HG03342 (cell line): ENCODE measurements around the gene HOXA9.
A peak's percentile ranks its signal among the peaks of the same experiment; 100 is the strongest.

Source experiments
- ATAC-seq: cut with Tn5 transposase; IDR thresholded peaks from one replicate; pipeline ENCODE4 v1.9.1; 2021; ENCODE audit warnings: mild to moderate bottlenecking, moderate library complexity; ENCODE audit not compliant: unreplicated experiment

HOXA9 gene

DNA sequence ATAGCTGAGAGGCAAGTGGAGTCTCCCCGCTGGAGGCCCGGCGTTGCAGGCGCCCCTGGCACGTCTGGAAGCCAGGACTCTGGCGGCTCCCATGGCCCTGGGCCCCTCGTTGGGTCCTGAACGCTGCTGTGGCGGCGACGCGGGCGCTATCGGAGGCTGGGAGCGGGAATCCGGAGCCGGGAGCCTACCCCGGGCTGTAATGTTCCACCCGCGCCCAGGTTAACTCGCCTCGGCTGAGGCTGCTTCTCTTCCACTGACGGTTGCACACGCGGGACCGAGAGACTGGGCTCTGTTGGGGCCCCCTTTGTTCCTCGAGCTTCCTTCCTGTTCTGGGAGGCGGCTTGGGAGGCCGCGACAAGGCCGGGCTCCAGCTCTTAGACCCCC is 20.6 kb downstream of the HOXA9 start:
- ATAC-seq = no peak

DNA sequence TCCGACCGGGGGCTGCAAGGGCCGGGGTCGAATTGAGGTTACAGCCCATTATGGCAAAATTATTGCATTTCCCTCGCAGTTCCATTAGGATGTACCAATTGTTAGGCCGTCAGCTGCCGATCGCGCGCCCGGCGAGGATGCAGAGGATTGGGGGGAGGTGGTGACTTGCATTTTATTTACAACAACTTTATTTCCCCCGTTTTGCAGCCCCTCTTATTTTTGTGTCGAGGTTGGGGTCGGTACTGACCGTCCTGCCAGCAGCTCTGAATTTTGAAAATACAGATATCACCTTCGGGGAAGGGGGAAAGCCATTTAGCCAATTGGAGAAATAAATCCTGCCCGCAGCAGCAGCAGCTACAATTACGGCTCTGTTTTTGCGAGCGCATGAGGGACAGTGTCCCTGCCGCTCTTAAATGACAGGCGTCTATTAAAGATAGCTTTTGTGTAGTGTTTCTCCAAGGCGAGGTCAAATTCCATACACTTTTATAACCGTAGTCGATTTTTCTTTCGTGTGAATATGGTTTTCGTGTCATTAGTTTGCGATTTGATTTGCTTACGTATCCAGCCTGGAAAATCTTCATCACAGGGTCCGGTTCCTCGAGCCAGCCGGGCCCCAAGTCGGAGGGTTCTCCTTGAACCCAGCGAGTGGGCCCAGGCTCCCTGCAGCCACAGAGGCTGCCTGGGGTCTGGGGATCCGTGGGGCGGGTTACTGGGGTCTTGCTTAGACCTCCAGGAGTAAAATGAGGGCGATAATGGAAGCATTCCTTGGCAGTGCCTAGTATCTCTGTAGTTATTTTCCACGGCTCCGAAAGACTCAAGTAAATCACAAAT is 21.2 kb downstream of the HOXA9 start:
- no peak for ATAC-seq

DNA sequence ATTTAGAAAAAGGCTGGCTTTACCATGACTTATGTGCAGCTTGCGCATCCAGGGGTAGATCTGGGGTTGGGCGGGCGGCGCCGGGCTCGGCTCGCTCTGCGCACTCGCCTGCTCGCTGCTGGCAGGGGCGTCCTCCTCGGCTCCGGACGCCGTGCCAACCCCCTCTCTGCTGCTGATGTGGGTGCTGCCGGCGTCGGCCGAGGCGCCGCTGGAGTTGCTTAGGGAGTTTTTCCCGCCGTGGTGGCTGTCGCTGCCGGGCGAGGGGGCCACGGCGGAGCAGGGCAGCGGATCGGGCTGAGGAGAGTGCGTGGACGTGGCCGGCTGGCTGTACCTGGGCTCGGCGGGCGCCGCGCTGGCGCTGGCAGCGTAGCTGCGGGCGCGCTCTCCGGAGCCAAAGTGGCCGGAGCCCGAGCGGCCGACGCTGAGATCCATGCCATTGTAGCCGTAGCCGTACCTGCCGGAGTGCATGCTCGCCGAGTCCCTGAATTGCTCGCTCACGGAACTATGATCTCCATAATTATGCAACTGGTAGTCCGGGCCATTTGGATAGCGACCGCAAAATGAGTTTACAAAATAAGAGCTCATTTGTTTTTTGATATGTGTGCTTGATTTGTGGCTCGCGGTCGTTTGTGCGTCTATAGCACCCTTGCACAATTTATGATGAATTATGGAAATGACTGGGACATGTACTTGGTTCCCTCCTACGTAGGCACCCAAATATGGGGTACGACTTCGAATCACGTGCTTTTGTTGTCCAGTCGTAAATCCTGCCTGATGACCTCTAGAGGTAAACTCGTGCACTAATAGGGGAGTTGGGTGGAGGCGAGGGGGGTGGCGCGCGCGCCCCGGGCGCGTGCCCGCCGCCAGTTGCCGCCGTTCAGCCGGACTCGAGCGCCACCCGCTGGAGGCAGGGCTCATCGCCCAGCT is 22.1 kb downstream of the HOXA9 start, which contains the start of gene HOXA5:
Gene HOXA5, minus strand, starts transcription at position 659 of the 927 bp plus-strand sequence. Its CDS starts 74 bp downstream, at position 585.
- ATAC-seq = no peak

DNA sequence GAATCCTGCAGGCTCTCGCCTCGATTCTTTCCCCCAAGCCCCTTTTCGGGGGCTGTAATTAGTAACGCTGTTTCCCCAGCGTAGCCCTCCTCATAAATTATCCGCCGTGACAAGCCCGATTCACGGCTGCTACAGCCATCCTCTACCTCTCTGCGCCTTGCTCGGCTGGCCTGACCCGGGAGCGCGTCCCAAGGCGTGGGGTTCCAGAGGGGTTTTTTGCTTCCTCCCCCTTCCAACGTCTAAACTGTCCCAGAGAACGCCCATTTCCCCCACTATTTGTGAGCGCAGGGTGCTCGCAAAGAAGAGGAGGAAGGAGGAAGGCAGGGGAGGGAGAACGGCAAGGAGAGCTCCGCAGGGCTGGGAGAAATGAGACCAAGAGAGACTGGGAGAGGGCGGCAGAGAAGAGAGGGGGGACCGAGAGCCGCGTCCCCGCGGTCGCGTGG is 22.7 kb downstream of the HOXA9 start:
- ATAC-seq = no peak

DNA sequence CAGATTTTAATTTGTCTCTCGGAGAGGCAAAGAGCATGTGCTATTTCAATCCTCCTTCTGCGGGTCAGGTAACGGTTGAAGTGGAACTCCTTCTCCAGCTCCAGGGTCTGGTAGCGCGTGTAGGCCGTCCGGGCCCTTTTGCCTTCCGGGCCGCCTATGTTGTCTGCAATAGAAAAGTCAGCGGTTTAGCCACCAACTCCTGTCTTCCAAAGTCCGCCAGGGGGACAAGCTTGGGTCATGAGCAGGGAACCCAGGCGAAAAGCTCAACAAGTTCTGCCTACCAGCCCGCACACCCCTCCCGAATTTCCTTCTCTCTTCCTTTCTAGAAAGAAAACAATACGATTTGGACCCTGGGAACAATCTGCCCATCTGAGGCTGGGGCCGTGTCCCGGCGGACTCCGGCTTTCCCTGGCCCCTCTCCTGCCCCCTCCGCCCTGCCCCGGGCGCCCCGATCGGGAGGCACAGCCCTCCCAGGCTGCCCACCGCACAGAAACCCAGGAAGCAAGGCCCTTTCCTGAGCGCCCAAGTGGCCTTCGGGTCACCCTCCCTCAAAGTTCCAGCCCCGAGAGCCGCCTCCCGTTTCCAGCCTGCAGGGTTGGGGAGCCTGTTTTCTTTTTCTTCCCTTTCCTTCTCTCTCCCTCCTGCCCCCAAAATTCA is 23.3 kb downstream of the HOXA9 start:
- no peak for ATAC-seq

DNA sequence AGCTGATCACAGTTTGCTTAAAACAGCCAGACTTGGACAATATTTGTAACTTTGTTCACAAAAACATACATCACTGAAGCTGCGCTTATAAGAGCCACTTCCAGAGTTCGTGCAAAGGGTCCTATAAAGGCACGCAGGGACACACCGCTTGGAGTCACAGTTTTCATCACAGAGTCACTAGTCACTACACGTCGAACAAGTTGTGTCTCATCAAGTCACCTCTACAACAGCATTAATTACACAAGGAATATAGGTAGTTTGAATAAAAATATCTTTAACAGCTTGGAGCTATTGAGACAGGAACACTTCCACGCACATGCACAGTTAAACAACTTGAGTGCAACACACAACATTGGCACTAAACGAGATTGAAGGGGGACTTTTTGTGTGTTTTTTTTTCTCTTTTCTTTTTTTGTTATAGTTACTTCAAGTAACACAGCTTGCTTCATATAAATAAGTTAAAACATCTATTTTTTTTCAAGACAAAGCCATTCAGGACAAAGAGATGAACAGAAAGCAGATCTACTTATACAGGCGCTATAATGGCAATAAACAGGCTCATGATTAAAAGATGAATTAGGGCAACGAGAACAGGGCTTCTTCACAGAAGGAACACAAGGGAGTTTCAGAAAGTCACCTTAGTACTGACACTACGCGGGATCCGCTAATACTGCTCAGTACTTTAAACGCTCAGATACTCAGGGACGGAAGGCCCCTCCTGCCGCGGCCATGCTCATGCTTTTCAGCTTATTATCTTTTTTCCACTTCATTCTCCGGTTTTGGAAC is 24.0 kb downstream of the HOXA9 start:
- no peak for ATAC-seq

- ATAC-seq = no peak
These were observed 25.0 kb downstream of the HOXA9 start for GRCh38 chr7:27140126-27140857.

DNA sequence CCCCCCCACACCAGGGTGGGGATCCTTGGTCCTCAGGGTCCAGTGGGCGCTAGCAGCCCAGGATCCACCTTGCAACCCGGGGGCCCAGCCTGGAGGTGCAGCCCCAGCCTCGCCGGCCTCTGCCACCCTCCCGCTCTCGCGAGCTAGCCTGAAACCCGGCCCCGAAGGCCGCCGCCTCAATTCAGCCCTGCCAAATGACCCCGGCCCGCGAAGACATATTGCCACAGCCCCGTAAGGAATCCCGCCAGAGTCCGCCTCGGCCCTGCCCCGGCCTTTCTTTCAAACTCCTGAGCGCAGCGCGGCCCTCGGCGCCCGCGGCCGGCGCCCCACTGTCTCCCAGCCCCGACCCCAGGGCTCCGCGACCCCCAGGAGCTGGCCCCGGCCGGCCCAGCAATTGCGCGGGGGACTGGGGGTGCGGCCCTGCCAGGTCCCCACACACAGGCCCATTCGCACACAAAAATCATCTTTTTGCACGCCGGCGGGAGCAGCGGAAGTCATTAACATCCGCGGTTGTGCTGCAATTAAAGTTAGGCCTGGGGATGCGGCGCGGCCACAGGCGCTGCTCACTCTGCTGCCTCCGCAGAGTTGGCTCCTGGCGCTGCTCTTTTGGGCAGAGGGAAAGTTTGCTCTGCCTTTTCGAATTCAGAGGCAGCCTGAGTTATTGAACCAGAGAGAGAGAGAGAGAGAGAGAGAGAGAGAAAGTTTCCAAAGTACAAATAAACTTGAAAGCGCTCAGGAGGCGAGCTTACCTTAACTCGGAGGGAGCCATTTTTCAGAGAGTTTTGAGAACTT is 25.8 kb downstream of the HOXA9 start:
- no peak for ATAC-seq

GRCh38 chr7:27138985-27139333 is 26.4 kb downstream of the HOXA9 start:
- no peak for ATAC-seq

GRCh38 chr7:27138472-27138871 is 26.9 kb downstream of the HOXA9 start:
- ATAC-seq = no peak

DNA sequence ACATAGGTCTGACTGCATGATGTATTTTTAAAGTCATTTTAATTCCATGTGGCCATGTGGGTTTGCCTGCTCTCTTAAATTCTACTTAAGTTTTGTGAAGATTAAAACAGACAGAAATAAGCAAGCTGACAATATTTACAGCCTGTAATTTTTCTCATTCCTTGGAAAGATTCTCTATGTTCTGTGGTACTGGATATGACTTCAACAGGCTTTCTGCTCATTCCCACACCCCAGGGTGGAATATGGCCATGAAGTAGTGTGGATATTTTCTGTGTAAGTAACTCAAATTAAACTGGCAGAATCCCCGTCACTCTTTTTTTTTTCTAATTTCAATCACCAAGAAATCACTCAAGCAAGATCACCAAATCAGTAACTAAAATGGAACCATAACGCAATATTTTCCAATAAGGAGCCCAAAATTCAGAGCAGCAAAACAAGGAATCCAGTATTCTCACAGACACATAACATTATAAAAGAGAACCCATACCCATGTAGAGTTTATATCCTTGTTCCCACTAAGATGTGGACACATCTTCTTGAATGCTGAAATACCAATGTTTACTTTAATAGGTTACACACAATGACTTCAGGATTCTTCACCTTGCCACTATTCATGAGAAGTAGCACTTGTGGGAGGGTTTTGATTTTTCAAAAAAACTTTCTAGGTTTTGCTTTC is 27.6 kb downstream of the HOXA9 start:
- no peak for ATAC-seq

- ATAC-seq = no peak
These were observed 30.9 kb downstream of the HOXA9 start for GRCh38 chr7:27134392-27134791.

DNA sequence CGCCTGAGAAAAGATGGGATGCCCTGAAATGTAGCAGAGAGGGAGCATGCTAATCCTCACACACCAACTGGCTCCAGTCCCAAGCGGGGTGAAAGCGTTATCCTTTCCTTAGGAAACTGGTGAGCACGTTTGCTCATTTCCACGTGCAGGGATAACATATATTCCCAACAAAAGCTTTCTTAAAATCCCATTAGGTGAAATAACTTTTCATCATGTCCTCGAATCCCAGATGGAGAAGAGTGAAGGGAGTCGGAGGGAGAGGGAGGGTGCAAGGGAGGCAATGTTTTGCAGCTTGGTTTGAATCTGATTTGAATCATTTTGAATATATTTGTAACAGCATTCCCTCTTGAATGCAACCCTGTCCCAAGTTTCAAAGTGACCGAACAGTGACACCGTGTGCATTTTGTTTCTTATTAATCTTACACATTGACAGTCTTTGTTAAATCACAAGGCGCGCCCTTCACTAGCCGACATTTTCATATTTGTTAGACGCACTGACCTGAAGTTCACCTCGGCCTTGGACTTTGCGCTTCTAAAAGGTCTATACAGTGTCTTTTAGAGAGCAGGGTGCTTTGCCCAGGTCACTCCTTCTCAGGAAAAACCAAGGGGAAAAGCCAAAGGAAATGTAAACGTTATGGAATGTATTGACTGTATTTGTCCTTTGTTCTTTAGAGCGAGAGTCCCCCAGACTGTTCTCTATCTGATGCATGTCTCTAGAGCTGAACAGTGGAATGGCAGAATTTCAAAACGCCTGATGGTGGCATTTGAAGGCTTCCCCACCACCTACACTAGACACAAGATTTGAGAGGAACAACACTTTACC is 31.7 kb downstream of the HOXA9 start:
- no peak for ATAC-seq

DNA sequence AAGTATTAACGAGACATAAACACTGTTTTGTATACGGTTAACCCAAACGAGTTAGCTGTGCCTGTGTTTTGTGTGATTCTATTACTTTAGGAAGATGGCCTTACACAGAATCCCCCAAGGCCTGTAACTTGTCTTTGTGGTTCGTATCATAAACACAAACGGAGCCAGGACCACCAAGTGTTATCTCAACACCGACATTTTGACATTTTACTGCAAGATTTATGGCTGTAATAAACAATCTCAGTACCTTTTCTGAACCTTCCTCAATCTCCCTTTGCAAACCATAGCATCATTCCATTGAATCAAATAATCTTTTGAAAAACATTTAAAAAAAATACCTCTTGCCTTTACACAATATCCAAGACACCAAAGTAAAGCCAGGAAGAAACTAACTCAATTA is 32.4 kb downstream of the HOXA9 start:
- no peak for ATAC-seq

- no peak for ATAC-seq
These were observed 33.1 kb downstream of the HOXA9 start for GRCh38 chr7:27132214-27132613.

DNA sequence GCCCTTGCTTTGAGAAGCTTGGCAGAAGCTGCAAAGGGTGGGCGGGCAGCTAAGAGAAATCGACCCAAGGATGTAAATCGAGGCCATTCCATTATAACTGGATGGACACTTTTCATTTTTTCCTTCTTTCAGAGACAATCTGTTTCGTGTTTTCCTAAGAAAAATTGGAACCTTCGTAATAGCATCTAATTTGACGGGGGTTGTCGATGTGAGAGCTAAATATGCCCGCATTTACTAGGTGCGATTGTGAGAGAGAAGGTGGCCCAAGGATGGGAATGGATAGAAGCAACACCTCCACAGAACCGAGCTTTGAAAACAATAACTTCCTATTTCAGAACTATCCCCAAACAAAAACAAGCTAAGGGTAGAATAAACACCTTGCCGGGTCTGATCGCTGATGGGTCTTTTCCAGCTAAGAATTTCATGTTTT is 33.9 kb downstream of the HOXA9 start:
- no peak for ATAC-seq

- peak; percentile 84 for ATAC-seq
These were observed 34.6 kb downstream of the HOXA9 start, which contains the start of gene HOXA4 for GRCh38 chr7:27130540-27131389. Gene HOXA4 (minus strand): TSS chr7:27130757. CDS start chr7:27130733, 24 bp downstream.
